Upper lobe of left lung (tissue), 4 donors: ENCODE measurements around the gene ZBTB16.

Source experiments
- CTCF ChIP-seq, 6 experiments: fragments of 450-650 bp in 4 of 6; fragments of 200-600 bp in 2 of 6; sonication (generic) in 2 of 6; IDR thresholded peaks; one replicate each; pipeline ENCODE4 v1.5.1; 2016 to 2019; ENCODE audit warnings: antibody characterized with exemption in 6 of 6
- EP300 ChIP-seq, 4 donors: sonication (generic); formaldehyde crosslinking; IDR thresholded peaks; one replicate each; pipeline ENCODE4 v1.5.1; 2017; ENCODE audit warnings: antibody characterized with exemption in 4 of 4, control low read depth in 2 of 4
- POLR2A ChIP-seq, 4 donors: fragments of 450-650 bp; IDR thresholded peaks; one replicate each; pipeline ENCODE4 v1.5.1; 2016 to 2017; ENCODE audit warnings: antibody characterized with exemption in 4 of 4, mild to moderate bottlenecking in 2 of 4
- POLR2AphosphoS5 ChIP-seq, 2 donors: sonication (generic); formaldehyde crosslinking; IDR thresholded peaks; one replicate each; pipeline ENCODE4 v1.5.1; 2017; ENCODE audit warnings: antibody characterized with exemption in 2 of 2

GRCh38 chr11:114180301-114181055, 121.0 kb downstream of the ZBTB16 start:
- peak; percentile 47 to 73 (median 70) for TF ChIP-seq CTCF (IDR thresholded peaks at IDR 0.05)
- TF ChIP-seq POLR2AphosphoS5 (IDR thresholded peaks at IDR 0.05): peak; percentile 12 to 14
- TF ChIP-seq POLR2A (IDR thresholded peaks at IDR 0.05): peak in 1 of 4 donors; percentile 7
- peak in 1 of 4 donors; percentile 16 for TF ChIP-seq EP300 (IDR thresholded peaks at IDR 0.05)
